NT2/D1 (cell line): ENCODE data around the gene USP3.

Experiments
- DNase-seq: peaks from one replicate; pipeline ENCODE4 v3.0.0-alpha.2; 2011; ENCODE audit warnings: low read depth, low spot score
- H3K27me3 ChIP-seq: 2 replicates; pipeline ENCODE4 v1.6.0; 2011; ENCODE audit warnings: mild to moderate bottlenecking; ENCODE audit not compliant: insufficient read length, insufficient read depth
- H3K36me3 ChIP-seq: 2 replicates; pipeline ENCODE4 v1.6.1; 2011; ENCODE audit warnings: mild to moderate bottlenecking, low read length, mixed read lengths; ENCODE audit not compliant: insufficient read depth, insufficient read length
- H3K4me1 ChIP-seq: 2 replicates; pipeline ENCODE4 v1.5.1; 2011; ENCODE audit not compliant: insufficient read depth, insufficient read length
- H3K4me3 ChIP-seq: 2 replicates; pipeline ENCODE4 v1.5.1; 2011; ENCODE audit warnings: low read depth; ENCODE audit not compliant: insufficient read length
- H3K9ac ChIP-seq: 2 replicates; pipeline ENCODE4 v1.6.0; 2011; ENCODE audit warnings: low read depth; ENCODE audit not compliant: insufficient read length
- H3K9me3 ChIP-seq: 2 replicates; pipeline ENCODE4 v1.5.1; 2011; ENCODE audit warnings: mild to moderate bottlenecking, low read length; ENCODE audit not compliant: insufficient read depth
- SUZ12 ChIP-seq: IDR thresholded peaks from 2 replicates; pipeline ENCODE4 v1.6.1; 2011; ENCODE audit not compliant: insufficient read length, insufficient read depth; ENCODE audit errors: extremely low read depth
- YY1 ChIP-seq: IDR thresholded peaks from 2 replicates; pipeline ENCODE4 v1.6.1; 2011; ENCODE audit not compliant: insufficient read length, insufficient read depth
- ZNF274 ChIP-seq: IDR thresholded peaks from 2 replicates; pipeline ENCODE4 v1.6.1; 2011; ENCODE audit warnings: mild to moderate bottlenecking, low read depth, low read length

Gene USP3

GRCh38 chr15:63544258-63545026, 40.0 kb downstream of the USP3 start:
- no peak for DNase-seq
- no peaks in the 10 kb centered on the region for H3K4me1 ChIP-seq

GRCh38 chr15:63545520-63545919, 41.1 kb downstream of the USP3 start:
- peaks cover 7% of the 10 kb centered on the region for H3K36me3 ChIP-seq
- no peaks in the 10 kb centered on the region for H3K4me1 ChIP-seq
- no peak for DNase-seq
- no peaks in the 10 kb centered on the region for H3K9me3 ChIP-seq
- no peak overlapping the region for H3K9ac ChIP-seq
- no peak overlapping the region for H3K4me3 ChIP-seq
- H3K27me3 ChIP-seq = no peaks in the 10 kb centered on the region
- TF ChIP-seq YY1 (no peak), SUZ12 (no peak), ZNF274 (no peak)

More at GRCh38 chr15:63544258-63545026, 40.0 kb downstream of the USP3 start:
- Histone ChIP-seq H3K9me3 (no peaks in the 10 kb centered on the region), H3K27me3 (no peaks in the 10 kb centered on the region), H3K9ac (no peak overlapping the region), H3K4me3 (no peak overlapping the region), H3K36me3 (peaks cover 10% of the 10 kb centered on the region)
- TF ChIP-seq ZNF274 = no peak
- TF ChIP-seq SUZ12 = no peak
- TF ChIP-seq YY1 = no peak

GRCh38 chr15:63551400-63551799, 47.0 kb downstream of the USP3 start:
- no peaks in the 10 kb centered on the region for H3K36me3 ChIP-seq
- DNase-seq = no peak
- no peak overlapping the region for H3K9ac ChIP-seq
- H3K4me1 ChIP-seq = no peaks in the 10 kb centered on the region
- H3K9me3 ChIP-seq = no peaks in the 10 kb centered on the region
- no peaks in the 10 kb centered on the region for H3K27me3 ChIP-seq
- TF ChIP-seq ZNF274 (no peak), YY1 (no peak), SUZ12 (no peak)
- H3K4me3 ChIP-seq = no peak overlapping the region

GRCh38 chr15:63553388-63553791, 49.0 kb downstream of the USP3 start:
- no peaks in the 10 kb centered on the region for H3K4me1 ChIP-seq
- DNase-seq = no peak

GRCh38 chr15:63554337-63554927, 50.0 kb downstream of the USP3 start:
- H3K9me3 ChIP-seq = no peaks in the 10 kb centered on the region
- no peak overlapping the region for H3K4me3 ChIP-seq
- TF ChIP-seq ZNF274 = no peak
- TF ChIP-seq SUZ12 = no peak
- no peak for TF ChIP-seq YY1
- no peak for DNase-seq
- H3K9ac ChIP-seq = no peak overlapping the region
- H3K36me3 ChIP-seq = peaks cover 12% of the 10 kb centered on the region
- no peaks in the 10 kb centered on the region for H3K4me1 ChIP-seq
- no peaks in the 10 kb centered on the region for H3K27me3 ChIP-seq

More at GRCh38 chr15:63553388-63553791, 49.0 kb downstream of the USP3 start:
- H3K9ac ChIP-seq = no peak overlapping the region
- TF ChIP-seq YY1 (no peak), SUZ12 (no peak), ZNF274 (no peak)
- peaks cover 12% of the 10 kb centered on the region for H3K36me3 ChIP-seq
- no peak overlapping the region for H3K4me3 ChIP-seq
- H3K9me3 ChIP-seq = no peaks in the 10 kb centered on the region
- H3K27me3 ChIP-seq = no peaks in the 10 kb centered on the region

GRCh38 chr15:63555507-63555906, 51.1 kb downstream of the USP3 start:
- Histone ChIP-seq H3K36me3 (peaks cover 17% of the 10 kb centered on the region), H3K9ac (no peak overlapping the region), H3K4me3 (no peak overlapping the region), H3K9me3 (no peaks in the 10 kb centered on the region), H3K4me1 (no peaks in the 10 kb centered on the region), H3K27me3 (no peaks in the 10 kb centered on the region)
- TF ChIP-seq SUZ12 = no peak
- DNase-seq = no peak

- Histone ChIP-seq H3K9ac (no peak overlapping the region), H3K36me3 (peaks cover 18% of the 10 kb centered on the region), H3K4me3 (no peak overlapping the region), H3K9me3 (no peaks in the 10 kb centered on the region), H3K4me1 (no peaks in the 10 kb centered on the region), H3K27me3 (no peaks in the 10 kb centered on the region)
- DNase-seq = no peak
- no peak for TF ChIP-seq YY1
- TF ChIP-seq ZNF274 = no peak
- TF ChIP-seq SUZ12 = no peak
Measured at GRCh38 chr15:63556246-63556645, 51.9 kb downstream of the USP3 start.
